Lower leg skin (tissue), 4 donors: ENCODE measurements around the gene DPEP2. TPM values are rescaled to one million over a fixed set of nuclear protein-coding genes. Genes with fewer than 3 reads are reported as not detected.

Source experiments
- total RNA-seq, 4 donors: library from RNA; depleted of rRNA; stranded (reverse); fragments of >200 nt; gene quantifications; one replicate each; pipeline ENCODE4 v1.1.0, GENCODE V29; 2016

The DPEP2 gene
- total RNA-seq, 4 donors from 2014 or later: 0.52 to 5.9 (median 1.7) TPM

Other genes starting within 250 kb of the DPEP2 start
- 10 to 100 TPM; 15.0 to 24.6 (median 17.9) TPM for gene RANBP10, start 192.9 kb downstream of the DPEP2 start, total RNA-seq
- gene TSNAXIP1, start 192.6 kb downstream of the DPEP2 start, total RNA-seq: under 1 TPM in 3 of 4 donors, not detected in 1; 0.15 to 0.75 (median 0.15) TPM
- gene THAP11, start 157.2 kb downstream of the DPEP2 start, total RNA-seq: 100 to 1,000 TPM in 1 of 4 donors, 10 to 100 TPM in 3; 61.3 to 102 (median 75.9) TPM
- 100 to 1,000 TPM in 3 of 4 donors, 10 to 100 TPM in 1; 88.5 to 136 (median 109) TPM for gene NUTF2, start 152.6 kb downstream of the DPEP2 start, total RNA-seq
- gene CENPT, start 151.8 kb downstream of the DPEP2 start, total RNA-seq: 100 to 1,000 TPM in 3 of 4 donors, 10 to 100 TPM in 1; 77.6 to 205 (median 106) TPM
- gene EDC4, start 126.4 kb downstream of the DPEP2 start, total RNA-seq: 10 to 100 TPM; 38.6 to 86.5 (median 56.7) TPM
- 1 to 10 TPM in 1 of 4 donors, under 1 TPM in 2, not detected in 1; 0.65 to 3.7 (median 0.80) TPM for gene NRN1L, start 114.6 kb downstream of the DPEP2 start, total RNA-seq
- gene PSKH1, start 106.2 kb downstream of the DPEP2 start, total RNA-seq: 10 to 100 TPM; 11.1 to 17.9 (median 14.4) TPM
- gene CTRL, start 67.6 kb downstream of the DPEP2 start, total RNA-seq: 1 to 10 TPM in 1 of 4 donors, under 1 TPM in 1, not detected in 2; 0.84 to 1.7 TPM
- gene PSMB10, start 62.6 kb downstream of the DPEP2 start, total RNA-seq: 10 to 100 TPM; 11.4 to 20.4 (median 17.8) TPM
- gene LCAT, start 55.4 kb downstream of the DPEP2 start, total RNA-seq: 10 to 100 TPM in 3 of 4 donors, 1 to 10 TPM in 1; 6.4 to 16.5 (median 12.1) TPM
- 10 to 100 TPM; 31.3 to 74.1 (median 50.9) TPM for gene SLC12A4, start 30.8 kb downstream of the DPEP2 start, total RNA-seq
- gene DPEP3, start 19.0 kb downstream of the DPEP2 start, total RNA-seq: under 1 TPM in 2 of 4 donors, not detected in 2; 0.15 to 0.26 TPM
- gene DPEP2NB, start 16.4 kb upstream of the DPEP2 start, total RNA-seq: not detected
- 10 to 100 TPM; 11.0 to 21.1 (median 13.6) TPM for gene DDX28, start 23.7 kb upstream of the DPEP2 start, total RNA-seq
- 10 to 100 TPM; 13.7 to 24.0 (median 14.8) TPM for gene DUS2, start 23.8 kb upstream of the DPEP2 start, total RNA-seq
- gene NFATC3, start 85.9 kb upstream of the DPEP2 start, total RNA-seq: 10 to 100 TPM; 28.2 to 49.2 (median 31.9) TPM
- gene ESRP2, start 236.6 kb upstream of the DPEP2 start, total RNA-seq: 100 to 1,000 TPM in 2 of 4 donors, 10 to 100 TPM in 2; 84.3 to 120 (median 97.2) TPM
- gene PLA2G15, start 245.9 kb upstream of the DPEP2 start, total RNA-seq: 10 to 100 TPM; 16.4 to 28.6 (median 22.3) TPM